Measurements from ENCODE around the gene HMGB1.

DNA sequence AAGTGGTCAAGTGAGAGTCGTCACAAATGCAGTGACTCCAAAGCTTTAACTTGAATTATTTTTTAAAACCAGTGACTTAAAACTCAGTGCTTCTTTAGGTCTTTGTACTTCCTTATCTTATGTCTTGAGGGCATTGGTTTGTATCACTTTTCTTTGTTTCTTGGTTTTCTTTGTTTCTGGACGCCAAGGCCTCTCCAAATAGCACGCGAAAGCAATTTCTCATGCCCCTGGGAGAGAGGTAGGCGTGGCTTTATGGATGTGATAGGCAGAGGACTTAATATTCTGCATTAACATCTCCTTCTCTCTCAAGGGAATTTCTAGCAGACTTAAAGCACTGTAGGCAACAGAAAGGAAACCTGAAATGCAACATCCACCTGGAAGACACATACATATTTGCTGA is 22.8 kb downstream of the HMGB1 start:
- TF ChIP-seq EP300 (IDR thresholded peaks at IDR 0.05) (no peak), POLR2A (IDR thresholded peaks at IDR 0.05) (no peak), POLR2AphosphoS5 (IDR thresholded peaks at IDR 0.05) (no peak)
- TF ChIP-seq, protein P1, sequence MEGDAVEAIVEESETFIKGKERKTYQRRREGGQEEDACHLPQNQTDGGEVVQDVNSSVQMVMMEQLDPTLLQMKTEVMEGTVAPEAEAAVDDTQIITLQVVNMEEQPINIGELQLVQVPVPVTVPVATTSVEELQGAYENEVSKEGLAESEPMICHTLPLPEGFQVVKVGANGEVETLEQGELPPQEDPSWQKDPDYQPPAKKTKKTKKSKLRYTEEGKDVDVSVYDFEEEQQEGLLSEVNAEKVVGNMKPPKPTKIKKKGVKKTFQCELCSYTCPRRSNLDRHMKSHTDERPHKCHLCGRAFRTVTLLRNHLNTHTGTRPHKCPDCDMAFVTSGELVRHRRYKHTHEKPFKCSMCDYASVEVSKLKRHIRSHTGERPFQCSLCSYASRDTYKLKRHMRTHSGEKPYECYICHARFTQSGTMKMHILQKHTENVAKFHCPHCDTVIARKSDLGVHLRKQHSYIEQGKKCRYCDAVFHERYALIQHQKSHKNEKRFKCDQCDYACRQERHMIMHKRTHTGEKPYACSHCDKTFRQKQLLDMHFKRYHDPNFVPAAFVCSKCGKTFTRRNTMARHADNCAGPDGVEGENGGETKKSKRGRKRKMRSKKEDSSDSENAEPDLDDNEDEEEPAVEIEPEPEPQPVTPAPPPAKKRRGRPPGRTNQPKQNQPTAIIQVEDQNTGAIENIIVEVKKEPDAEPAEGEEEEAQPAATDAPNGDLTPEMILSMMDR (IDR thresholded peaks at IDR 0.05), result no peak

Measured in suprapubic skin (tissue), 4 donors.